T-helper 22 cell (primary cell): ENCODE results near the gene NOTUM.

Experiments
- DNase-seq: peaks from one replicate; pipeline ENCODE4 v3.0.0-alpha.2; 2020; ENCODE audit warnings: low read depth

NOTUM gene

GRCh38 chr17:81961087-81961511 lies at the start of gene NOTUM:
Gene NOTUM, minus strand, starts transcription at chr17:81961187. Its CDS starts 278 bp downstream, at chr17:81960909.
- no peak for DNase-seq

GRCh38 chr17:82009413-82009812 lies 48.4 kb upstream of the NOTUM start:
- DNase-seq: no peak

- DNase-seq: no peak
Observed at GRCh38 chr17:82008941-82009405, 48.0 kb upstream of the NOTUM start.

DNA sequence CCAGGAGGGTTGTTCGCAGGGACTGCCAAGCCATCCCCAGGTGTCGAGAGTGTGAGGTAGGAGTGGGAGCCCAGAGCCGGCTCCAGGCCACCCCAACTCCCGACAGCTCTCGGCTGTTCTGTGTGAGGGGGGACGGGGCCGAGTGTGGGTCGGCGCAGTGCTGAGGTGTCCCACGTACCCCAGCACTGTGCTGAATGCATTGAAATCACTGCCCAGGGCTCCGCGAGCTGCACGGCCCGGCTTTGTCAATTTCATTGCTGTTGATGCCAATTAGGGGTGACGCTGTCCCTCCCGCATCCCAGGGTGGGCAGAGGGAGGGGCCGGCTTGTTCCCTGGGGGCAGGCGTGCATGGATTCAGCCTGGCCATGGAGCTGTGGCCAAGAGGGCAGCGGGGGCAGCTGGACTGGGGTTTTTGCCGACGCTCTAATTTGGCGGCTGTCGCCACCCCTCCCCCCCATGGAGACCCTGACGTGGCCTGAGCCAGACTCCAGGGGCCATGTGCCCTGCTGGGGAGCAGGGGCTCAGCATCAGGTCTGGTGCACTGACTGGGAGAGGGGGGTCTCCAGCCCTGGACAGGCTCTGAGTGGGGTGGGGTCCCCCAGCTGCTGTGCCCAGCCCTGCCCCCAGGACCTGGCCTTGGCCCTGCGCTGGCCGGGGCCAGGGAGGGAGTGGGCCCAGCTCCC lies 47.4 kb upstream of the NOTUM start:
- DNase-seq: no peak

DNA sequence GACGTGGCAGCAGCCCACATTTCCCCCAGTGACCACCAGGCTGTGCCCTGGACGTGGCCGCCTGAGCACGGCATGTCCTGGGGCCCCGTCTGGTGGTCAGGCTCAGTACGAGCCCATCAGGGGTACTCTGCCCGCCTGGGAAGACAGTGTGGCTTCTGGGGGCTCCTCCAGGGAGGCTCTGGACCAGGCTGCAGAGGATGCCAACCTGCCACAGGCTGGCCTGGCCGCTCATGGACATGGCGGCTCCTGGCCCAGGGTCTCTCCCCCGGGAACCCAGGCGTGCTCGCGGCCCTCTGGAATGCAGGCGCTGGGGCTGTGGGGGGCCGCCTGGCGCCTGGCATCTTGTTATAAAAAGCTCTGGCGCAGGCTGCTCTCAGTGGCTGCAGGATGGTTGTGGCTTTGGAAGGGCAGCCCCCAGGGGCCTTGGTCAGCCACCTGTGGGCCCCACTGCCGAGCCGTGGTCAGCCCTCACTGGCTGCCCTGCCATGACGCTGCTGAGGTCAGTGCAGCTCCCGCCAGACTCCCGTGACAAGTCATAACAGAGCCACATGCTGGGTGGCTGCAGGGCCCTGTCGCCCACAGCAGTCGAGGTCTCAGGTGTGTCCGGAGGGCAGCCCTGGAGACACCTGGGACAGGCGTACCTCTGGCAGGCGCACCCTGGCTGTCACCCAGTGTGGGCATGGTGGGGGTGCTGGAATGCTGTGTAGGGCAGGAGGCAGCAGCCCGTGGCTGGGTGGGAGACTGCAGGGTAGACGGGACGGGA lies 46.7 kb upstream of the NOTUM start:
- DNase-seq: no peak

DNA sequence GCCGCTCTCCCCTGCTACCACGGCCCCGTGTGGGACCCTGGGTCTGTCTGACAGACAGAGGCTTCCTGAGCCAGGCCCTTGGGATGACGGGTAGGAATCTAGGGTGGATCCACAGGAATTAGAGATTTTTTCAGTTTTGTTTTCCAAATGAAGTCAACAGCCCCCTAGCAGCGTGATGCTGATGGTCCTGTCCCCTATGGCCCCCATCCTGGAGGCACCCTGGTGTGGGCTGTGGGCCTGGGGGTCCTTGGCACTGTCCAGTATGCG lies 46.2 kb upstream of the NOTUM start:
- DNase-seq: no peak

- DNase-seq: no peak
Observed at GRCh38 chr17:82006468-82007227, 45.7 kb upstream of the NOTUM start.

- no peak for DNase-seq
Observed at GRCh38 chr17:82005701-82006348, 44.8 kb upstream of the NOTUM start.

- no peak for DNase-seq
Observed at GRCh38 chr17:82004517-82005455, 43.8 kb upstream of the NOTUM start.

DNA sequence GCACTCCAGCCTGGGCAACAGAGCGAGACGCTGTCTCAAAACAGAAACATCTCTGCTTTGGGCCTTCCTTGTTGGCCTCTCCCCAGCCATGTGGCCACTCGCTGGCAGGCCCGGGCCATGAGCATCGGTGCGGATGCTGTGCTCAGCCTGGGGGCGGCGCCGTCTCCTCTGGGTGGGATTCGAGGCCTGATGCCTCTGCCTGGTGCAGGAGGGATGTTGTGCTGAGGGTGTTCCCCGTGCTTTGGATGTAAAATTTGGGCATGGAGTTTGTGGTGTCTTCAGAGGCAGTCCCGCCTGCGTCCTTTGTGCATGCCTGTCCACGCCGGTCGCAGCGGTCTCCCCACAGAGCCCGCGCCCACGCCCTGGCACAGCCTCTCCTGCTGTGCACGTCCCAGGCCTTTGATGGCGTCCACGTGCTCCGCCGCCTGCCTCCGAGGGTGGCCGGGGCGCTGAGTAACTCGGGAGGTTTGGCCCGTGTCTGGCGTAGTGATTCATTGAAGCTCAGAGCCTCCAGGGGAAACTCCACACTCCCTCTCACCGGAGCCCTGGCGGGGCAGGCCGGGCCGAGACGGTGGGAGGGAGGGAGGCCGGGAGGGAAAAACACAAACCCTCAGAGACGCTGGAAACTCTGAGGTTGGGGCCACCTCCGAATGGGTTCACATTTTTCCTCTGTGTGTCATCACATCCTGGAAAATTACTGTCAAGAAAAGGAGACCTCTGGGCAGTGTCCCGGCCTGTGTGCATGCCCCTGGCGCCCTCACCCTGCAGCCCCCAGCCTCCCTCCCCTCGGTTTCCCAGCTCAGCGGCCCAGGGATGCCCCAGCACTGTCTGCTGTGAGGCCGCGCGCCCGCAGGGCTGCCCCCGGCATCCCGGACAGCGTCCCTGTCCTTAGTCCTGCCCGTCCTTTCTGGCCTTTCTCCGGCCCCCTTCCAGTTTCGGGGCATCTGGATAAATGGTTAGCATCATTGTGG lies 42.7 kb upstream of the NOTUM start:
- no peak for DNase-seq

DNA sequence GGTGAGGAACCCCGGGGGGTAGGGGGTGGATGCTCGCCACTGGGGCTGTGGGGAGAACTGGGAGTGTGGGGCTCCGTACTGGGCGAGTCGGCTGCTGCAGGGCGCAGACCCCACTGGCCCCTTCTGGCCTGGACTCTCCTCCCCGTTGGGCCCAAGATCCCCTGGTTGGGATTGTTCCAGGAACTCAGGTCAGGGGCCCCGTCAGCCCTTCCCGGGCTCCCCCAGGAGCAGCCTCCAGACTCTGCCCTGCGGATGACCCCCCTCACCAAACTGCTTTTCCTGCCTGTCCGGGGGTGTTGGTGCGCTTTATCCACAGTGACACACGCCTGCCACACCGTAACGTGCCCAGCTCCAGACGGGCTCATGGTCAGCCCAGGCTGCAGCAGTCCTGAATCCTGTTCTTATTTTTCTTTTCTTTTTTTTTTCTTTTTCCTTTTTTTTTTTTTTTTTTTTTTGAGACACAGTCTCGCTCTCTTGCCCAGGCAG lies 40.6 kb upstream of the NOTUM start:
- no peak for DNase-seq

DNA sequence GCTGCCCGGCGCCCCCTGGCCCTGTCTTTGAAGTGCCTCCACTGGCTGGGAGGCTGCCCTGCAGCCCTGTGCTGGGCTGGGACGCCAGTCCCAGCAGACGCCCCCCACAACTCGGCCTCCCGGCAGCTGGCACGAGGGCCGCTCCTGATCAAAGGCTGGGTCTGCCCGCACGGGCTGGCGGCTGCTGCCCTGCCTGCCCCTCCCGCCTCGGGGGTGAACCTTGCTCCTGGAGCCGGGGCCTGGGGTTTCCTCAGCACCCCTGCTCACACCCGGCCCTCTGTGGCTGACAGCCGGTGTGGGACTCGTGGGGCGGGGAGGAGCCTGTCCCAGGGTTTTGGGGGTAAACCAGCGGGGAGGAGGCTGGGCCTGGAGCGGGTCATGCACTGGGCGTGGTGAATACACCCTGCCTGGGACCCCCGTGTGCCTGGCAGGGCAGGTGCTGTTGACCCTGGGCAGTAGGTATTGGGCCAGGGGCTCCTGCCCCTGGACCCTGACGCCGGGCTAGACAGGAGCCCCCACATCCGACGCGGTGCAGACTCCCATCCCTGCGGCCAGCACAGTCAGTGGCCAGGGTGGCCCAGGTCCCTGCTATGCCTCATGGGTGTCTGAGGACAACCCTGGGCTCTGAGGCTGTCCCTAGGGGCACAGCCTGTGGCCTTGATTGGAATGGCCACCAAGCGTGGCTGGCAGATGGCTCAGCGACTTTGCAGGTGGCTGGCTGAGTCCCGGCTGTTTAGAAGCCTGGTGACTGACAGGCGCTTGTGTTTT lies 40.0 kb upstream of the NOTUM start:
- DNase-seq: no peak

GRCh38 chr17:81999976-82000802 lies 39.2 kb upstream of the NOTUM start:
- DNase-seq: no peak

DNA sequence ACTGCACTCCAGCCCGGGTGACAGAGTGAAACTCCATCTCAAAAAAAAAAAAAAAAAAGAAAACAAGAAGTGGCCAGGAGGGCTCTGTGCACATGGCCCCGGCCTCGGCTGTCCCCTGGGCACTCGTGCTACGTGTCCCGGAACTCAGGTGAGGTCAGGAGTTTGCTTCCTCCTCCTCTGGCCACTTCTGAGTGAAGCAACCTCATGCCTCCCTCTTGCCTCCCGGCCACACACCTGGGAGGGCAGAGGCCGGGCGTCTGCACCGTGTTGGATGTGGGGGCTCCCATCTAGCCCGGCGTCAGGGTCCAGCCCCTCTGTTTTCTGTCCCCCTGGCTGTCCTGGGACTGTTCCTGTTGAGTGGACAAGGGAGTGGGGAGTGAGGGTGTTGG lies 38.6 kb upstream of the NOTUM start:
- no peak for DNase-seq

DNA sequence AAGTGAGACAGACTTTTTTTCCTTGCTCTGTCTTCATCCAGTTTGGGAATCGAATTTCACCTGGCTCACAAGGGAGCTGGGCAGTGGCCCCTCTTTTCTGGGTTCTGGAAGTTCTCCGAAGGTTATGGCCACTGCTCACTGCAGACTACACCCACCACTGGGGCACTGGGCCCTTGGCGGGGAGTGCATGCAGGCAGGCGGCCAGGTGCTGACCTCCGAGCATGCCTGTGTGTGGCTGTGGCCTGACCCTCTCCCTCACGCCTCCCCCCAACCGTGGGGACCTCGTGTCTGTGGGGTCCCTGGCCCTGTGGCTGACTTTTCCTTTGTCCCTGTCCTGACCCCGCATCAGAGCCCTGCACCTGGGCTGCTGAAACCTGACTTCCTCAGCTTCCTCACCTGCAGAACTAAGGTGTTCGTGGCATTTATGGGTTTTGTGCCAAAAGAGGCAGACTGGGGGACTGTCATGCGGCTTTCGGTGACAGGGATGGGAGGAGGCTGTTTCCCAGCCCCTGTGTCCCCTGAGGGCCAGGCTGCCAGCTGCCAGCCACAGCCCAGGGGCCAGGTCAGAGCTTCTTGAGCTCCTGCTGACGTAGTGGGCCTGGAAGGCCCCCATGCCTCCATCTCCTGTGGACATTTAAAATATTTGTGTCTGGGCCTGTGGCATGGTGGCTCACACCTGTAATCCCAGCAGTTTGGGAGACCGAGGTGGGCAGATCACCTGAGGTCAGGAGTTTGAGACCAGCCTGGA lies 37.9 kb upstream of the NOTUM start:
- DNase-seq: no peak

- no peak for DNase-seq
Observed at GRCh38 chr17:81998212-81998611, 37.2 kb upstream of the NOTUM start.

GRCh38 chr17:81996757-81997441 lies 35.9 kb upstream of the NOTUM start:
- DNase-seq: no peak
